HCT116 (cell line): ENCODE data around the gene PSMC2. TPM values are rescaled to one million over a fixed set of nuclear protein-coding genes. Genes with fewer than 3 reads are reported as not detected.

ENCODE experiments used
- ATAC-seq: fragments of 200-7000 bp; cut with Tn5 transposase; 2 replicates; pipeline ENCODE4 v1.9.1; 2020; ENCODE audit warnings: mild to moderate bottlenecking, moderate library complexity
- BruUV-seq: library from RNA; stranded (reverse); fragments of 400-500 nt; replicated peaks from 2 replicates; lab custom pipeline; 2021; lab: Mats Ljungman, UMichigan
- CTCF ChIA-PET: fragments of 300-600 bp; sonication (Branson Sonifier 250); formaldehyde crosslinking; loops from one replicate; lab custom pipeline; 2021; ENCODE audit warnings: antibody characterized with exemption; lab: Charles Lee
- POLR2A ChIA-PET: fragments of 300-600, 350-600 bp; sonication (Branson Sonifier 250); formaldehyde crosslinking; loops from one replicate; lab custom pipeline; 2021; ENCODE audit warnings: antibody characterized with exemption; lab: Charles Lee
- RAD21 ChIA-PET, 2 experiments: fragments of 300-600 bp; sonication (Branson Sonifier 250); formaldehyde crosslinking; loops; one replicate each; lab custom pipeline; 2023; ENCODE audit warnings: low total read pairs in 2 of 2; ENCODE audit not compliant: uncharacterized antibody in 2 of 2, unreplicated experiment in 2 of 2, low non-redundant PET in 1 of 2; lab: Charles Lee
- DNase-seq: peaks from one replicate; pipeline ENCODE4 v3.0.0-alpha.2; 2010; ENCODE audit warnings: low read depth, low spot score
- H2AFZ ChIP-seq: fragments of 200-600 bp; shearing (Covaris generic), sonication (generic); 2 replicates; pipeline ENCODE4 v1.6.1; 2017; ENCODE audit warnings: low read depth, mixed run types, mixed read lengths, antibody characterized with exemption, low read length; ENCODE audit not compliant: poor library complexity, severe bottlenecking
- H3K27ac ChIP-seq: 2 replicates; pipeline ENCODE4 v1.5.1; 2012; ENCODE audit warnings: low read depth, low read length
- H3K27me3 ChIP-seq: fragments of 200-600 bp; sonication (generic); 2 replicates; pipeline ENCODE4 v1.6.1; 2016; ENCODE audit warnings: mixed run types, low read length, mixed read lengths; ENCODE audit not compliant: insufficient read depth
- H3K36me3 ChIP-seq, 2 experiments: fragments of 200-500 bp in 1 of 2; fragments of 200-600 bp in 1 of 2; sonication (Bioruptor generic) in 1 of 2; sonication (generic) in 1 of 2; 2 replicates each; pipeline versions ENCODE4 v1.5.1 to v1.6.1; 2014 to 2016; ENCODE audit warnings: low read length in 2 of 2, inconsistent platforms in 1 of 2, mixed read lengths in 1 of 2, mixed run types in 1 of 2; ENCODE audit not compliant: insufficient read depth in 2 of 2, control insufficient read depth in 1 of 2
- H3K4me1 ChIP-seq, 2 experiments: fragments of 200-600 bp in 1 of 2; sonication (generic) in 1 of 2; 2 replicates each; pipeline versions ENCODE4 v1.5.1 to v1.6.1; 2012 to 2017; ENCODE audit warnings: low read length in 2 of 2, inconsistent platforms in 1 of 2, mild to moderate bottlenecking in 1 of 2, mixed read lengths in 1 of 2, mixed run types in 1 of 2, moderate library complexity in 1 of 2; ENCODE audit not compliant: insufficient read depth in 2 of 2, control insufficient read depth in 1 of 2
- H3K4me2 ChIP-seq: fragments of 200-600 bp; sonication (generic); 2 replicates; pipeline ENCODE4 v1.6.1; 2017; ENCODE audit warnings: mixed run types, low read length, mixed read lengths
- H3K4me3 ChIP-seq, 2 experiments: fragments of 200-600 bp in 1 of 2; sonication (generic) in 1 of 2; replicated peaks in 1 of 2; 2 replicates each; pipeline ENCODE4 v1.5.1; 2011 to 2016; ENCODE audit warnings: low read length in 2 of 2, control low read depth in 1 of 2, low read depth in 1 of 2, mild to moderate bottlenecking in 1 of 2, mixed read lengths in 1 of 2, mixed run types in 1 of 2
- H3K79me2 ChIP-seq: fragments of 200-600 bp; sonication (generic); 2 replicates; pipeline ENCODE4 v1.6.1; 2017; ENCODE audit warnings: mild to moderate bottlenecking, mixed run types, low read length, moderate library complexity, mixed read lengths; ENCODE audit not compliant: insufficient read depth
- H3K9ac ChIP-seq: fragments of 200-600 bp; sonication (generic); 2 replicates; pipeline ENCODE4 v1.6.1; 2016; ENCODE audit warnings: low read length, mixed read lengths
- H3K9me2 ChIP-seq: fragments of 200-600 bp; sonication (generic), shearing (Covaris generic); 2 replicates; pipeline ENCODE4 v1.6.1; 2017; ENCODE audit warnings: mixed run types, mild to moderate bottlenecking, moderate library complexity; ENCODE audit not compliant: insufficient read depth
- H3K9me3 ChIP-seq, 2 experiments: fragments of 200-500 bp in 1 of 2; fragments of 200-600 bp in 1 of 2; sonication (Bioruptor generic) in 1 of 2; sonication (generic) in 1 of 2; 2 replicates each; pipeline ENCODE4 v1.6.1; 2014 to 2017; ENCODE audit warnings: low read length in 2 of 2, mixed read lengths in 2 of 2, inconsistent platforms in 1 of 2, low read depth in 1 of 2, mild to moderate bottlenecking in 1 of 2, mixed run types in 1 of 2, moderate library complexity in 1 of 2; ENCODE audit not compliant: control insufficient read depth in 1 of 2, insufficient read depth in 1 of 2
- H4K20me1 ChIP-seq: fragments of 200-600 bp; sonication (generic), shearing (Covaris generic); 2 replicates; pipeline ENCODE4 v1.6.1; 2017; ENCODE audit warnings: mixed run types, mild to moderate bottlenecking, moderate library complexity; ENCODE audit not compliant: insufficient read depth
- ATF3 ChIP-seq: IDR thresholded peaks from 2 replicates; pipeline ENCODE4 v1.6.1; 2012
- CBX3 ChIP-seq: IDR thresholded peaks from 2 replicates; pipeline ENCODE4 v1.6.1; 2012; ENCODE audit warnings: low read depth
- CEBPB ChIP-seq: IDR thresholded peaks from 2 replicates; pipeline ENCODE4 v1.6.1; 2012; ENCODE audit warnings: low read depth
- EGR1 ChIP-seq: IDR thresholded peaks from 2 replicates; pipeline ENCODE4 v1.6.1; 2012; ENCODE audit warnings: low read depth
- ELF1 ChIP-seq: IDR thresholded peaks from 2 replicates; pipeline ENCODE4 v1.6.1; 2012; ENCODE audit warnings: low read depth, borderline replicate concordance
- EZH2 ChIP-seq: fragments of 200-600 bp; sonication (generic); IDR thresholded peaks from 2 replicates; pipeline ENCODE4 v1.6.1; 2017; ENCODE audit warnings: antibody characterized with exemption, mixed run types
- EZH2phosphoT487 ChIP-seq: fragments of 200-600 bp; IDR thresholded peaks from 2 replicates; pipeline ENCODE4 v1.6.1; 2018; ENCODE audit warnings: antibody characterized with exemption, borderline replicate concordance
- FOSL1 ChIP-seq: IDR thresholded peaks from 2 replicates; pipeline ENCODE4 v1.6.1; 2012; ENCODE audit warnings: low read depth
- JUND ChIP-seq: IDR thresholded peaks from 2 replicates; pipeline ENCODE4 v1.6.1; 2012
- POLR2A ChIP-seq: IDR thresholded peaks from 2 replicates; pipeline ENCODE4 v1.7.0; 2011; ENCODE audit warnings: borderline replicate concordance; ENCODE audit not compliant: insufficient read depth, insufficient read length; ENCODE audit errors: extremely low read depth
- POLR2AphosphoS5 ChIP-seq: IDR thresholded peaks from 2 replicates; pipeline ENCODE4 v1.6.1; 2011; ENCODE audit warnings: mild to moderate bottlenecking, low read depth, low read length, moderate library complexity
- RAD21 ChIP-seq: IDR thresholded peaks from 2 replicates; pipeline ENCODE4 v1.6.1; 2012; ENCODE audit warnings: low read depth, mild to moderate bottlenecking
- SIN3A ChIP-seq: IDR thresholded peaks from 2 replicates; pipeline ENCODE4 v1.6.1; 2012; ENCODE audit warnings: low read depth
- SP1 ChIP-seq: IDR thresholded peaks from 2 replicates; pipeline ENCODE4 v1.6.1; 2012; ENCODE audit warnings: low read depth
- SRF ChIP-seq: IDR thresholded peaks from 2 replicates; pipeline ENCODE4 v1.6.1; 2012; ENCODE audit warnings: low read depth
- TCF7L2 ChIP-seq: IDR thresholded peaks from 2 replicates; pipeline ENCODE4 v1.7.0; 2011; ENCODE audit warnings: borderline replicate concordance, inconsistent platforms; ENCODE audit not compliant: insufficient read depth, insufficient read length; ENCODE audit errors: extremely low read depth
- YY1 ChIP-seq: IDR thresholded peaks from 2 replicates; pipeline ENCODE4 v1.6.1; 2011; ENCODE audit warnings: low read length, low read depth, moderate library complexity, mild to moderate bottlenecking; ENCODE audit not compliant: insufficient replicate concordance; ENCODE audit errors: extremely low read depth
- ZFX ChIP-seq: fragments of 450-650 bp; IDR thresholded peaks from 2 replicates; pipeline ENCODE4 v1.6.1; 2017
- ZNF274 ChIP-seq: fragments of 200-500 bp; sonication (Bioruptor generic); IDR thresholded peaks from 2 replicates; pipeline ENCODE4 v1.6.1; 2014; ENCODE audit warnings: mild to moderate bottlenecking, low read depth, low read length, inconsistent platforms
- intact Hi-C: fragments of 100-400 bp; cut with micrococcal nuclease; formaldehyde crosslinking; loops from 2 replicates; pipeline ENCODE4 v1.10.0; 2022
- total RNA-seq: library from RNA; stranded (reverse); gene quantifications from one replicate; pipeline ENCODE4 v1.2.1, GENCODE V29; 2021; ENCODE audit not compliant: unreplicated experiment
- TF ChIP-seq, protein P1 (sequence below): IDR thresholded peaks from 2 replicates; pipeline ENCODE4 v1.6.1; 2012
- TF ChIP-seq, protein P2 (sequence below), 3 experiments: fragments of 200-600 bp in 1 of 3; sonication (generic) in 1 of 3; IDR thresholded peaks in 2 of 3; conservative IDR thresholded peaks in 1 of 3; 2 replicates each; pipeline ENCODE4 v1.5.1; 2012 to 2017; ENCODE audit warnings: low read depth in 2 of 3, low read length in 2 of 3, antibody characterized with exemption in 1 of 3, borderline replicate concordance in 1 of 3, control low read depth in 1 of 3, mild to moderate bottlenecking in 1 of 3, mixed read lengths in 1 of 3, mixed run types in 1 of 3, moderate library complexity in 1 of 3; ENCODE audit not compliant: insufficient read depth in 1 of 3
- TF ChIP-seq, protein P3 (sequence below): IDR thresholded peaks from 2 replicates; pipeline ENCODE4 v1.6.1; 2012; ENCODE audit warnings: low read depth

The PSMC2 gene
- total RNA-seq, 1 experiment from 2014 or later, result 121 TPM

- peak; percentile 90 for DNase-seq
- H2AFZ ChIP-seq, result peak within 1 kb of the TSS; percentile 99
- H3K4me3 ChIP-seq, result peak within 1 kb of the TSS; percentile 95 to 97
- RAD21 ChIA-PET, result no interaction called here
- H3K4me1 ChIP-seq, result peaks cover 18 to 22% of the 10 kb centered on the region in 2 experiments
- peak within 1 kb of the TSS; percentile 98 for H3K9ac ChIP-seq
- POLR2A ChIA-PET, result no interaction called here
- BruUV-seq, result no TSS peak
- no peaks in the 10 kb centered on the region for H4K20me1 ChIP-seq
- H3K4me2 ChIP-seq, result peak within 1 kb of the TSS; percentile 90
- H3K36me3 ChIP-seq, result peaks cover 19 to 21% of the 10 kb centered on the region in 2 experiments
- H3K79me2 ChIP-seq, result peaks cover 77% of the 10 kb centered on the region
- peak; percentile 85 for ATAC-seq
- CTCF ChIA-PET, result no interaction called here
- peak within 1 kb of the TSS; percentile 74 for H3K27ac ChIP-seq
- intact Hi-C loops, result no loop called here
- no peaks in the 10 kb centered on the region for H3K9me3 ChIP-seq
- H3K9me2 ChIP-seq, result no peaks in the 10 kb centered on the region
- H3K27me3 ChIP-seq, result no peaks in the 10 kb centered on the region
- TF ChIP-seq ATF3 (no peak), FOSL1 (peak; percentile 27), RAD21 (no peak), EZH2phosphoT487 (no peak), TCF7L2 (peak; percentile 56), SRF (peak; percentile 76), ELF1 (peak; percentile 91), YY1 (peak; percentile 85), ZNF274 (no peak), JUND (peak; percentile 43; the same call in 1 of the 2 replicates), POLR2AphosphoS5 (peak; percentile 95), SIN3A (peak; percentile 99), POLR2A (peak; percentile 59), EGR1 (peak; percentile 95), CBX3 (peak; percentile 99), ZFX (peak; percentile 44; the same call in 1 of the 2 replicates), EZH2 (no peak), SP1 (peak; percentile 86), CEBPB (no peak)
- TF ChIP-seq, protein P1, sequence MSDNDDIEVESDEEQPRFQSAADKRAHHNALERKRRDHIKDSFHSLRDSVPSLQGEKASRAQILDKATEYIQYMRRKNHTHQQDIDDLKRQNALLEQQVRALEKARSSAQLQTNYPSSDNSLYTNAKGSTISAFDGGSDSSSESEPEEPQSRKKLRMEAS, result peak; percentile 97
- TF ChIP-seq, protein P2, sequence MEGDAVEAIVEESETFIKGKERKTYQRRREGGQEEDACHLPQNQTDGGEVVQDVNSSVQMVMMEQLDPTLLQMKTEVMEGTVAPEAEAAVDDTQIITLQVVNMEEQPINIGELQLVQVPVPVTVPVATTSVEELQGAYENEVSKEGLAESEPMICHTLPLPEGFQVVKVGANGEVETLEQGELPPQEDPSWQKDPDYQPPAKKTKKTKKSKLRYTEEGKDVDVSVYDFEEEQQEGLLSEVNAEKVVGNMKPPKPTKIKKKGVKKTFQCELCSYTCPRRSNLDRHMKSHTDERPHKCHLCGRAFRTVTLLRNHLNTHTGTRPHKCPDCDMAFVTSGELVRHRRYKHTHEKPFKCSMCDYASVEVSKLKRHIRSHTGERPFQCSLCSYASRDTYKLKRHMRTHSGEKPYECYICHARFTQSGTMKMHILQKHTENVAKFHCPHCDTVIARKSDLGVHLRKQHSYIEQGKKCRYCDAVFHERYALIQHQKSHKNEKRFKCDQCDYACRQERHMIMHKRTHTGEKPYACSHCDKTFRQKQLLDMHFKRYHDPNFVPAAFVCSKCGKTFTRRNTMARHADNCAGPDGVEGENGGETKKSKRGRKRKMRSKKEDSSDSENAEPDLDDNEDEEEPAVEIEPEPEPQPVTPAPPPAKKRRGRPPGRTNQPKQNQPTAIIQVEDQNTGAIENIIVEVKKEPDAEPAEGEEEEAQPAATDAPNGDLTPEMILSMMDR (IDR thresholded peaks at IDR 0.05 in 2 of 3, conservative IDR thresholded peaks at IDR 0.05 in 1 of 3; ENCODE audit: borderline replicate concordance in 1 of 3, insufficient read depth in 1 of 3, low read depth in 2 of 3, low read length in 2 of 3), result no peak
- TF ChIP-seq, protein P3, sequence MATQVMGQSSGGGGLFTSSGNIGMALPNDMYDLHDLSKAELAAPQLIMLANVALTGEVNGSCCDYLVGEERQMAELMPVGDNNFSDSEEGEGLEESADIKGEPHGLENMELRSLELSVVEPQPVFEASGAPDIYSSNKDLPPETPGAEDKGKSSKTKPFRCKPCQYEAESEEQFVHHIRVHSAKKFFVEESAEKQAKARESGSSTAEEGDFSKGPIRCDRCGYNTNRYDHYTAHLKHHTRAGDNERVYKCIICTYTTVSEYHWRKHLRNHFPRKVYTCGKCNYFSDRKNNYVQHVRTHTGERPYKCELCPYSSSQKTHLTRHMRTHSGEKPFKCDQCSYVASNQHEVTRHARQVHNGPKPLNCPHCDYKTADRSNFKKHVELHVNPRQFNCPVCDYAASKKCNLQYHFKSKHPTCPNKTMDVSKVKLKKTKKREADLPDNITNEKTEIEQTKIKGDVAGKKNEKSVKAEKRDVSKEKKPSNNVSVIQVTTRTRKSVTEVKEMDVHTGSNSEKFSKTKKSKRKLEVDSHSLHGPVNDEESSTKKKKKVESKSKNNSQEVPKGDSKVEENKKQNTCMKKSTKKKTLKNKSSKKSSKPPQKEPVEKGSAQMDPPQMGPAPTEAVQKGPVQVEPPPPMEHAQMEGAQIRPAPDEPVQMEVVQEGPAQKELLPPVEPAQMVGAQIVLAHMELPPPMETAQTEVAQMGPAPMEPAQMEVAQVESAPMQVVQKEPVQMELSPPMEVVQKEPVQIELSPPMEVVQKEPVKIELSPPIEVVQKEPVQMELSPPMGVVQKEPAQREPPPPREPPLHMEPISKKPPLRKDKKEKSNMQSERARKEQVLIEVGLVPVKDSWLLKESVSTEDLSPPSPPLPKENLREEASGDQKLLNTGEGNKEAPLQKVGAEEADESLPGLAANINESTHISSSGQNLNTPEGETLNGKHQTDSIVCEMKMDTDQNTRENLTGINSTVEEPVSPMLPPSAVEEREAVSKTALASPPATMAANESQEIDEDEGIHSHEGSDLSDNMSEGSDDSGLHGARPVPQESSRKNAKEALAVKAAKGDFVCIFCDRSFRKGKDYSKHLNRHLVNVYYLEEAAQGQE, result no peak
Observed at GRCh38 chr7:103344453-103345149, 2.8 kb upstream of the PSMC2 start, which contains the start of gene DNAJC2. DNAJC2 (minus strand) TSS chr7:103344767; CDS start chr7:103344622, 145 bp downstream.
